B cell (primary cell): ENCODE data around the gene IFT43. TPM values are rescaled to one million over a fixed set of nuclear protein-coding genes. Genes with fewer than 3 reads are reported as not detected.

Experiments
- ATAC-seq: fragments of 200-7000 bp; cut with Tn5 transposase; one replicate; pipeline ENCODE4 v1.10.0; 2021; ENCODE audit warnings: low read depth, mild to moderate bottlenecking, moderate number of reproducible peaks, moderate library complexity
- CTCF ChIA-PET: fragments of 350-600 bp; sonication (Branson Sonifier 250); formaldehyde crosslinking; loops from one replicate; lab custom pipeline; 2021; ENCODE audit warnings: antibody characterized with exemption, inconsistent platforms; lab: Charles Lee
- POLR2A ChIA-PET: fragments of 350-600 bp; sonication (Branson Sonifier 250); formaldehyde crosslinking; loops from one replicate; lab custom pipeline; 2021; ENCODE audit warnings: antibody characterized with exemption; lab: Charles Lee
- DNase-seq: peaks from one replicate; pipeline ENCODE4 v3.0.0; 2013
- H2AFZ ChIP-seq: 2 replicates; pipeline ENCODE4 v1.6.1; 2012; ENCODE audit warnings: mild to moderate bottlenecking, low read depth, low read length; ENCODE audit not compliant: insufficient read depth, poor library complexity, severe bottlenecking
- H3K27ac ChIP-seq, 2 donors: 1 replicate in 1 of 2; 2 replicates in 1 of 2; pipeline ENCODE4 v1.5.1; 2012 to 2013; ENCODE audit warnings: low read length in 2 of 2, mild to moderate bottlenecking in 2 of 2, moderate library complexity in 1 of 2
- H3K27me3 ChIP-seq, 4 experiments: fragments of 200-600 bp in 1 of 4; sonication (generic) in 1 of 4; replicated peaks in 1 of 4; 1 replicate in 2 of 4; 2 replicates in 2 of 4; pipeline versions ENCODE4 v1.6.1 to v1.7.0; 2013 to 2016; ENCODE audit warnings: low read length in 3 of 4, mild to moderate bottlenecking in 2 of 4, mixed read lengths in 1 of 4, moderate library complexity in 1 of 4; ENCODE audit not compliant: insufficient read depth in 4 of 4, control insufficient read depth in 3 of 4; ENCODE audit errors: control extremely low read depth in 1 of 4
- H3K36me3 ChIP-seq, 2 experiments: replicated peaks in 1 of 2; 1 replicate in 1 of 2; 2 replicates in 1 of 2; pipeline versions ENCODE4 v1.6.1 to v1.7.1; 2013; ENCODE audit warnings: low read length in 1 of 2; ENCODE audit not compliant: insufficient read depth in 2 of 2, control insufficient read depth in 1 of 2; ENCODE audit errors: control extremely low read depth in 1 of 2, extremely low read depth in 1 of 2
- H3K4me1 ChIP-seq, 2 donors: fragments of 200-600 bp in 1 of 2; sonication (generic) in 1 of 2; 1 replicate in 1 of 2; 2 replicates in 1 of 2; pipeline versions ENCODE4 v1.5.1 to v1.6.1; 2013 to 2017; ENCODE audit warnings: low read length in 2 of 2; ENCODE audit not compliant: control insufficient read depth in 2 of 2, insufficient read depth in 2 of 2
- H3K4me2 ChIP-seq: replicated peaks from 2 replicates; pipeline ENCODE3; 2012; ENCODE audit warnings: mild to moderate bottlenecking, low read depth, low read length; ENCODE audit not compliant: poor library complexity, severe bottlenecking
- H3K4me3 ChIP-seq, 5 experiments: fragments of 200-600 bp in 1 of 5; sonication (generic) in 1 of 5; 1 replicate in 3 of 5; 2 replicates in 2 of 5; pipeline versions ENCODE4 v1.5.1 to v1.7.0; 2011 to 2016; ENCODE audit warnings: low read length in 4 of 5, mild to moderate bottlenecking in 4 of 5, low read depth in 2 of 5, control low read depth in 1 of 5, moderate library complexity in 1 of 5; ENCODE audit not compliant: insufficient read depth in 1 of 5; ENCODE audit errors: control extremely low read depth in 1 of 5, extremely low read depth in 1 of 5
- H3K79me2 ChIP-seq: fragments of 200-600 bp; sonication (generic); one replicate; pipeline ENCODE4 v1.6.0; 2016; ENCODE audit warnings: low read length; ENCODE audit not compliant: control insufficient read depth, insufficient read depth
- H3K9ac ChIP-seq: fragments of 200-600 bp; sonication (generic); 2 replicates; pipeline ENCODE4 v1.6.1; 2017; ENCODE audit warnings: mild to moderate bottlenecking, low read length, moderate library complexity
- H3K9me3 ChIP-seq, 3 donors: one replicate each; pipeline versions ENCODE4 v1.6.1 to v1.7.1; 2013; ENCODE audit warnings: low read length in 2 of 3; ENCODE audit not compliant: control insufficient read depth in 2 of 3, insufficient read depth in 1 of 3; ENCODE audit errors: control extremely low read depth in 1 of 3
- H4K20me1 ChIP-seq: 2 replicates; pipeline ENCODE4 v1.6.0; 2012; ENCODE audit warnings: mild to moderate bottlenecking, low read length; ENCODE audit not compliant: insufficient read depth, control insufficient read depth, poor library complexity, severe bottlenecking
- H3K27ac Mint-ChIP-seq: one replicate; pipeline ENCODE4 v1.8.0; 2021; ENCODE audit warnings: mixed read lengths
- H3K27me3 Mint-ChIP-seq: one replicate; pipeline ENCODE4 v1.8.0; 2021; ENCODE audit warnings: mixed read lengths
- H3K4me1 Mint-ChIP-seq: one replicate; pipeline ENCODE4 v1.8.0; 2021; ENCODE audit warnings: mixed read lengths
- H3K4me3 Mint-ChIP-seq: one replicate; pipeline ENCODE4 v1.8.0; 2021; ENCODE audit warnings: mixed read lengths
- H3K9me3 Mint-ChIP-seq: one replicate; pipeline ENCODE4 v1.8.0; 2022; ENCODE audit warnings: mixed read lengths; ENCODE audit not compliant: insufficient read depth
- CTCF ChIP-seq: fragments of 200-600 bp; IDR thresholded peaks from one replicate; pipeline ENCODE4 v1.8.0; 2022; ENCODE audit warnings: antibody characterized with exemption, mild to moderate bottlenecking
- EZH2 ChIP-seq: IDR thresholded peaks from 2 replicates; pipeline ENCODE4 v1.6.1; 2012; ENCODE audit warnings: borderline replicate concordance, low read depth, mild to moderate bottlenecking, moderate library complexity, low read length; ENCODE audit not compliant: insufficient read depth, poor library complexity, severe bottlenecking
- WGBS: methylation state at CpG from one replicate; pipeline ENCODE4 v1.1.5; 2013; ENCODE audit warnings: missing lambda C conversion rate; ENCODE audit not compliant: insufficient coverage; 5-methylcytosine and 5-hydroxymethylcytosine counted together
- intact Hi-C: fragments of 100-400 bp; cut with micrococcal nuclease; formaldehyde crosslinking; loops from one replicate; pipeline ENCODE4 v1.10.0; 2022
- polyA plus RNA-seq: library from polyadenylated mRNA; depleted of rRNA; stranded (reverse); fragments of >200 nt; gene quantifications from 2 replicates; pipeline ENCODE4 v1.2.3, GENCODE V29; 2012
- total RNA-seq, 2 donors: library from RNA; stranded (reverse); fragments of 120-200 nt in 1 of 2; gene quantifications; 1 replicate in 1 of 2; 2 replicates in 1 of 2; pipeline versions ENCODE4 v1.2.3 to v1.2.4, GENCODE V29; 2013 to 2022

The IFT43 gene
- total and polyA plus RNA-seq, 2 donors (not counting 1 experiment from before 2014, with no cell fraction given), result 14.7 to 21.5 TPM

- WGBS, result 94% methylated on average over 2 of the region's 3 CpGs
- H3K36me3 ChIP-seq, result peaks cover 3 to 8% of the 10 kb centered on the region in 2 experiments
- Mint-ChIP-seq H3K27ac (no peak overlapping the region), H3K9me3 (peaks cover 5% of the 10 kb centered on the region), H3K4me1 (no peaks in the 10 kb centered on the region), H3K4me3 (no peak overlapping the region), H3K27me3 (no peaks in the 10 kb centered on the region)
- H3K4me1 ChIP-seq, result no peaks in the 10 kb centered on the region
- intact Hi-C loops, result no loop called here
- no peak overlapping the region for H2AFZ ChIP-seq
- no peak overlapping the region for H3K4me3 ChIP-seq
- no peaks in the 10 kb centered on the region for H3K79me2 ChIP-seq
- H3K27ac ChIP-seq, result no peak overlapping the region
- TF ChIP-seq CTCF (no peak), EZH2 (no peak)
- DNase-seq (no peak), ATAC-seq (no peak)
- no peaks in the 10 kb centered on the region for H3K27me3 ChIP-seq
- ChIA-PET CTCF (no interaction called here), POLR2A (no interaction called here)
- H3K9me3 ChIP-seq, result peaks cover 1 to 3% (median 3%) of the 10 kb centered on the region in 3 donors
- no peak overlapping the region for H3K4me2 ChIP-seq
- H3K9ac ChIP-seq, result no peak overlapping the region
- H4K20me1 ChIP-seq, result no peaks in the 10 kb centered on the region
Measured at GRCh38 chr14:76063327-76063726, 77.8 kb downstream of the IFT43 start.

- H3K9ac ChIP-seq, result no peak overlapping the region
- no peak overlapping the region for H3K4me3 ChIP-seq
- H2AFZ ChIP-seq, result no peak overlapping the region
- ChIA-PET POLR2A (no interaction called here), CTCF (interaction anchor here (1.2 kb wide), 1 partner anchor 14 kb away, joined by 4 read pairs; no protein-coding TSS in a partner anchor)
- H3K4me2 ChIP-seq, result no peak overlapping the region
- no peak overlapping the region for H3K27ac Mint-ChIP-seq
- TF ChIP-seq EZH2, result no peak
- no peak for TF ChIP-seq CTCF
- no peaks in the 10 kb centered on the region for H3K4me1 ChIP-seq
- H3K36me3 ChIP-seq, result peaks cover 0 to 4% of the 10 kb centered on the region in 2 experiments
- no peaks in the 10 kb centered on the region for H3K27me3 ChIP-seq
- H3K4me3 Mint-ChIP-seq, result no peak overlapping the region
- H3K27ac ChIP-seq, result no peak overlapping the region
- H3K27me3 Mint-ChIP-seq, result no peaks in the 10 kb centered on the region
- no peaks in the 10 kb centered on the region for H4K20me1 ChIP-seq
- ATAC-seq, result no peak
- no peaks in the 10 kb centered on the region for H3K79me2 ChIP-seq
- DNase-seq, result no peak
- H3K9me3 ChIP-seq, result peaks cover 1 to 3% (median 3%) of the 10 kb centered on the region in 3 donors
- H3K9me3 Mint-ChIP-seq, result peaks cover 5% of the 10 kb centered on the region
- intact Hi-C loops, result no loop called here
- 100% methylated on average over 3 of the region's 3 CpGs for WGBS
- H3K4me1 Mint-ChIP-seq, result no peaks in the 10 kb centered on the region
Measured at GRCh38 chr14:76065519-76065918, 80.0 kb downstream of the IFT43 start.
